Mesenchymal stem cell (in vitro differentiated cells and primary cell): Measurements from ENCODE around the gene VPS50.
"Not testable (repeated sequence)": the region's sequence is repeated elsewhere in the genome, so short reads cannot be mapped to it uniquely, and the experiment has no call there.

Source experiments
- DNase-seq: peaks from one replicate; pipeline ENCODE4 v3.0.0-alpha.2; 2013
- H2AFZ ChIP-seq: one replicate; pipeline ENCODE4 v1.6.1; 2013; ENCODE audit warnings: low read depth, mild to moderate bottlenecking, control low read depth, inconsistent platforms, low read length, moderate library complexity
- H2AK5ac ChIP-seq: 2 replicates; pipeline ENCODE4 v1.6.1; 2013; ENCODE audit warnings: low read length, moderate library complexity, mild to moderate bottlenecking, inconsistent platforms; ENCODE audit not compliant: severe bottlenecking
- H2BK120ac ChIP-seq: one replicate; pipeline ENCODE4 v1.6.1; 2013; ENCODE audit warnings: low read depth, mild to moderate bottlenecking, inconsistent platforms, low read length, moderate library complexity
- H2BK12ac ChIP-seq, 2 experiments: one replicate each; pipeline ENCODE4 v1.6.1; 2013; ENCODE audit warnings: inconsistent platforms in 2 of 2, low read length in 2 of 2, mild to moderate bottlenecking in 2 of 2, moderate library complexity in 2 of 2, control low read depth in 1 of 2
- H2BK15ac ChIP-seq: one replicate; pipeline ENCODE4 v1.6.1; 2013; ENCODE audit warnings: mild to moderate bottlenecking, low read depth, inconsistent platforms; ENCODE audit not compliant: poor library complexity, severe bottlenecking
- H2BK5ac ChIP-seq: 2 replicates; pipeline ENCODE4 v1.6.1; 2013; ENCODE audit warnings: low read depth, mild to moderate bottlenecking, low read length, control low read depth, inconsistent platforms; ENCODE audit not compliant: poor library complexity, severe bottlenecking
- H3K14ac ChIP-seq, 2 experiments: one replicate each; pipeline ENCODE4 v1.6.1; 2013; ENCODE audit warnings: inconsistent platforms in 2 of 2, low read length in 2 of 2, control low read depth in 1 of 2, mild to moderate bottlenecking in 1 of 2, moderate library complexity in 1 of 2
- H3K18ac ChIP-seq, 2 experiments: one replicate each; pipeline ENCODE4 v1.6.1; 2013; ENCODE audit warnings: inconsistent platforms in 2 of 2, low read length in 2 of 2, control low read depth in 1 of 2, low read depth in 1 of 2, mild to moderate bottlenecking in 1 of 2
- H3K23ac ChIP-seq, 2 experiments: one replicate each; pipeline ENCODE4 v1.6.1; 2013; ENCODE audit warnings: inconsistent platforms in 2 of 2, low read length in 2 of 2, mild to moderate bottlenecking in 2 of 2, moderate library complexity in 2 of 2, control low read depth in 1 of 2
- H3K27ac ChIP-seq: 2 replicates; pipeline ENCODE4 v1.5.1; 2013; ENCODE audit warnings: mild to moderate bottlenecking, moderate library complexity, low read length, control low read depth, inconsistent platforms; ENCODE audit not compliant: poor library complexity, severe bottlenecking
- H3K27me3 ChIP-seq, 2 experiments: 2 replicates each; pipeline versions ENCODE4 v1.6.1 to v1.7.0; 2013; ENCODE audit warnings: low read length in 2 of 2, mild to moderate bottlenecking in 2 of 2, moderate library complexity in 2 of 2, control low read depth in 1 of 2, inconsistent platforms in 1 of 2; ENCODE audit not compliant: control insufficient read depth in 1 of 2, insufficient read depth in 1 of 2
- H3K36me3 ChIP-seq, 2 experiments: 2 replicates each; pipeline versions ENCODE4 v1.6.1 to v1.7.0; 2013; ENCODE audit warnings: low read length in 2 of 2, control low read depth in 1 of 2, inconsistent platforms in 1 of 2, low read depth in 1 of 2, mild to moderate bottlenecking in 1 of 2; ENCODE audit not compliant: insufficient read depth in 2 of 2, control insufficient read depth in 1 of 2
- H3K4ac ChIP-seq, 2 experiments: one replicate each; pipeline ENCODE4 v1.6.1; 2013; ENCODE audit warnings: inconsistent platforms in 2 of 2, low read length in 2 of 2, mild to moderate bottlenecking in 2 of 2, moderate library complexity in 2 of 2, control low read depth in 1 of 2, low read depth in 1 of 2
- H3K4me1 ChIP-seq: 2 replicates; pipeline ENCODE4 v1.6.1; 2013; ENCODE audit warnings: low read depth, low read length, control low read depth; ENCODE audit not compliant: control insufficient read depth, insufficient read depth
- H3K4me2 ChIP-seq: 2 replicates; pipeline ENCODE4 v1.6.1; 2013; ENCODE audit warnings: low read length, mild to moderate bottlenecking, inconsistent platforms; ENCODE audit not compliant: poor library complexity, severe bottlenecking
- H3K4me3 ChIP-seq, 2 experiments: 2 replicates each; pipeline versions ENCODE4 v1.5.1 to v1.7.0; 2013; ENCODE audit warnings: low read length in 2 of 2, mild to moderate bottlenecking in 2 of 2, control low read depth in 1 of 2, low read depth in 1 of 2; ENCODE audit not compliant: insufficient read depth in 1 of 2
- H3K79me1 ChIP-seq: replicated peaks from 2 replicates; pipeline ENCODE4 v1.6.1; 2013; ENCODE audit warnings: mild to moderate bottlenecking, control low read depth, low read length, inconsistent platforms; ENCODE audit not compliant: poor library complexity, severe bottlenecking
- H3K9ac ChIP-seq: 2 replicates; pipeline ENCODE4 v1.7.0; 2013; ENCODE audit warnings: mild to moderate bottlenecking, low read length, moderate library complexity
- H3K9me3 ChIP-seq: 2 replicates; pipeline ENCODE4 v1.7.0; 2013; ENCODE audit warnings: mild to moderate bottlenecking, low read length; ENCODE audit not compliant: control insufficient read depth
- H4K8ac ChIP-seq: one replicate; pipeline ENCODE4 v1.6.1; 2013; ENCODE audit warnings: inconsistent platforms, mild to moderate bottlenecking, low read length, moderate library complexity
- H4K91ac ChIP-seq: one replicate; pipeline ENCODE4 v1.6.1; 2013; ENCODE audit warnings: mild to moderate bottlenecking, low read length, inconsistent platforms
- WGBS: methylation state at CpG from one replicate; pipeline ENCODE4 v1.1.7; 2013; ENCODE audit warnings: mixed read lengths; 5-methylcytosine and 5-hydroxymethylcytosine counted together

Gene VPS50

GRCh38 chr7:93370937-93371336, 138.8 kb downstream of the VPS50 start:
- H2BK120ac ChIP-seq, H3K9me3 ChIP-seq, H3K4ac ChIP-seq, H3K36me3 ChIP-seq, H3K9ac ChIP-seq, H2BK15ac ChIP-seq, H2AFZ ChIP-seq, H3K23ac ChIP-seq, H3K4me1 ChIP-seq, H3K4me2 ChIP-seq, H3K18ac ChIP-seq, H3K4me3 ChIP-seq, DNase-seq, H3K27me3 ChIP-seq, H2BK5ac ChIP-seq, H3K79me1 ChIP-seq, H2BK12ac ChIP-seq, H4K8ac ChIP-seq, H3K27ac ChIP-seq, H2AK5ac ChIP-seq, H3K14ac ChIP-seq, H4K91ac ChIP-seq: not testable (repeated sequence)
- WGBS: 100% methylated on average over 1 of the region's 3 CpGs

DNA sequence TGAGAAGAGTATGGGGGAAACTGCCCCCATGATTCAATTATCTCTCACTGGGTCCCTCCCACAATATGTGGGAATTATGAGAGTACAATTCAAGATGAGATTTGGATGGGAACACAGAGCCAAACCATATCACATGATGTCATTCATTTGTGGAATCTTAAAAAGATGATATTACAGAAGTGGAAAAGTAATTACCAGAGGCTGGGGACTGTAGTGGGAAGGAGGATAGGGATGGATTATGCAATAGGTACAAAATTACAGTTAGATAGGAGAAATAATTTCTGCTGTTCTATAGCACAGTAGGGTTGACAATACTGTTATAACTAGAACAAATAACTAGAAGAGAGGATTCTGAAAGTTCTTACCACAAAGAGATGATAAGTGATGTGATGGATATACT, 141.4 kb downstream of the VPS50 start:
- Histone ChIP-seq H3K79me1 (no peaks in the 10 kb centered on the region), H3K14ac (no peak overlapping the region), H3K9me3 (no peaks in the 10 kb centered on the region), H2BK5ac (no peak overlapping the region), H3K27me3 (peaks cover 8 to 17% of the 10 kb centered on the region in 2 experiments), H3K9ac (no peak overlapping the region), H3K4me1 (no peaks in the 10 kb centered on the region), H3K23ac (no peak overlapping the region), H2BK15ac (no peak overlapping the region), H4K8ac (no peak overlapping the region), H3K36me3 (no peaks in the 10 kb centered on the region), H3K27ac (no peak overlapping the region), H2AFZ (no peak overlapping the region), H3K4me3 (no peak overlapping the region), H2AK5ac (no peak overlapping the region), H3K18ac (no peak overlapping the region), H3K4ac (no peak overlapping the region), H2BK120ac (no peak overlapping the region), H3K4me2 (no peak overlapping the region), H2BK12ac (no peak overlapping the region), H4K91ac (no peak overlapping the region)
- no peak for DNase-seq

DNA sequence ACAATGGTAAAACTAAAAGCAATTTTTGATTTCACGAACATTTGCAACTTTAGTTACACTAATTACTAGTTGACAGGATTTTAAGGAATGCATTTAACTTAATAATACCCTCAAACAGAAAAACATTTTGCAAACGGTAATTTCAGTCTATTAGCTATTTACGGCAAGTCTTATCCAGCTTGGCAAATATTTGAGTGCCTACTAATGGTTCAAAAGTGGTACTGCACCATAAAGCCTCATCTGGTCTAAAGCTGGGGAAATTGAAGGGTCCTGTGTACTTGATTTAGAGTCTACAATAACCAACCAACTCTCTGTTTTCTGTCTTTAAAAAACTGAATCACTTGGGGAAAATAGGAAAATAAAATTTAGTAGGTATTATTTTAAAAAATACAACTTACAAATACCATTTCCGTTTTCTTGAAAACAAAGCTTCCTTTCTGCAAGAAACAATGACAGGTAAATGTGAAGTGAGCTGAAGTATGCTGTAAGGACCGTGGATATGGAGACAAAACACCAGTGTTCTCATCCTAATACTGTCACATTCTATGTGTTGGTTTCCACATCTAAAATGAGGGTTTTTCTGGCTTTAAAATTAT, 142.3 kb downstream of the VPS50 start:
- no peak overlapping the region for H3K4ac ChIP-seq
- H2BK120ac ChIP-seq: no peak overlapping the region
- H3K36me3 ChIP-seq: no peaks in the 10 kb centered on the region
- DNase-seq: peak; percentile 46
- no peaks in the 10 kb centered on the region for H3K4me1 ChIP-seq
- H3K18ac ChIP-seq: no peak overlapping the region
- H3K79me1 ChIP-seq: no peaks in the 10 kb centered on the region
- no peak overlapping the region for H2BK5ac ChIP-seq
- no peak overlapping the region for H2BK12ac ChIP-seq
- H3K4me3 ChIP-seq: no peak overlapping the region
- no peak overlapping the region for H2BK15ac ChIP-seq
- H3K27me3 ChIP-seq: peaks cover 8 to 17% of the 10 kb centered on the region in 2 experiments
- no peak overlapping the region for H3K9ac ChIP-seq
- H4K91ac ChIP-seq: no peak overlapping the region
- no peak overlapping the region for H2AFZ ChIP-seq
- no peak overlapping the region for H3K14ac ChIP-seq
- H3K9me3 ChIP-seq: no peaks in the 10 kb centered on the region
- H3K23ac ChIP-seq: no peak overlapping the region
- 60% methylated on average over 1 of the region's 5 CpGs for WGBS
- H3K27ac ChIP-seq: no peak overlapping the region
- H2AK5ac ChIP-seq: no peak overlapping the region
- no peak overlapping the region for H4K8ac ChIP-seq
- H3K4me2 ChIP-seq: no peak overlapping the region

GRCh38 chr7:93375603-93376002, 143.4 kb downstream of the VPS50 start:
- Histone ChIP-seq H2BK120ac (no peak overlapping the region), H3K4me2 (no peak overlapping the region), H3K36me3 (no peaks in the 10 kb centered on the region), H3K4me3 (no peak overlapping the region), H3K79me1 (no peaks in the 10 kb centered on the region), H4K8ac (no peak overlapping the region), H2AK5ac (no peak overlapping the region), H3K23ac (no peak overlapping the region), H3K27me3 (peaks cover 8 to 17% of the 10 kb centered on the region in 2 experiments), H3K4ac (no peak overlapping the region), H2BK5ac (no peak overlapping the region), H4K91ac (no peak overlapping the region), H2AFZ (no peak overlapping the region), H3K14ac (no peak overlapping the region), H3K9ac (no peak overlapping the region), H3K4me1 (no peaks in the 10 kb centered on the region), H2BK12ac (no peak overlapping the region), H3K27ac (no peak overlapping the region), H2BK15ac (no peak overlapping the region), H3K18ac (no peak overlapping the region), H3K9me3 (peaks cover 3% of the 10 kb centered on the region)
- DNase-seq: no peak
